CD4-positive, alpha-beta T cell treated with Interleukin-6 for 4 hours (primary cell): ENCODE results near the gene PP2D1.
"Not testable (repeated sequence)": the region's sequence is repeated elsewhere in the genome, so short reads cannot be mapped to it uniquely, and the experiment has no call there.

Source experiments
- DNase-seq: peaks from one replicate; pipeline ENCODE4 v3.0.0-alpha.2; 2020; ENCODE audit warnings: mixed read lengths

PP2D1 gene

GRCh38 chr3:20012164-20012563 is at the start of gene PP2D1:
Gene PP2D1, minus strand, starts transcription at chr3:20012264. Its CDS starts 192 bp downstream, at chr3:20012072.
- no peak for DNase-seq

- peak; percentile 6 for DNase-seq
Observed at GRCh38 chr3:20060974-20061685, 49.1 kb upstream of the PP2D1 start.

GRCh38 chr3:20059929-20060328 is 47.9 kb upstream of the PP2D1 start:
- DNase-seq: no peak

GRCh38 chr3:20057612-20058180 is 45.6 kb upstream of the PP2D1 start:
- DNase-seq: no peak

GRCh38 chr3:20056725-20057611 is 44.9 kb upstream of the PP2D1 start:
- DNase-seq: peak; percentile 37

GRCh38 chr3:20055842-20056241 is 43.8 kb upstream of the PP2D1 start:
- no peak for DNase-seq

- peak; percentile 27 for DNase-seq
Observed at GRCh38 chr3:20055020-20055775, 43.1 kb upstream of the PP2D1 start.

GRCh38 chr3:20054549-20054987 is 42.5 kb upstream of the PP2D1 start:
- peak; percentile 79 for DNase-seq

GRCh38 chr3:20052851-20053250 is 40.8 kb upstream of the PP2D1 start:
- DNase-seq: no peak

GRCh38 chr3:20051123-20051806 is 39.2 kb upstream of the PP2D1 start:
- DNase-seq: peak; percentile 33

GRCh38 chr3:20047976-20048883 is 36.2 kb upstream of the PP2D1 start:
- no peak for DNase-seq

- DNase-seq: no peak
Observed at GRCh38 chr3:20047341-20047779, 35.3 kb upstream of the PP2D1 start.

- no peak for DNase-seq
Observed at GRCh38 chr3:20046556-20046955, 34.5 kb upstream of the PP2D1 start.

GRCh38 chr3:20045141-20045540 is 33.1 kb upstream of the PP2D1 start:
- DNase-seq: not testable (repeated sequence)

GRCh38 chr3:20043825-20044224 is 31.8 kb upstream of the PP2D1 start:
- peak; percentile 18 for DNase-seq

GRCh38 chr3:20043396-20043795 is 31.3 kb upstream of the PP2D1 start:
- DNase-seq: peak; percentile 75

- DNase-seq: no peak
Observed at GRCh38 chr3:20042331-20042730, 30.3 kb upstream of the PP2D1 start.

- peak; percentile 82 for DNase-seq
Observed at GRCh38 chr3:20041197-20041780, 29.2 kb upstream of the PP2D1 start.

GRCh38 chr3:20040548-20041196 is 28.6 kb upstream of the PP2D1 start:
- peak; percentile 72 for DNase-seq
